NCI-H345 treated with DMSO at 0.1 percent for 48 hours (cell line): ENCODE measurements around the gene VWA8.
A peak's percentile ranks its signal among the peaks of the same experiment; 100 is the strongest.
"Not testable (repeated sequence)": the region's sequence is repeated elsewhere in the genome, so short reads cannot be mapped to it uniquely, and the experiment has no call there.

Experiments
- DNase-seq: peaks from one replicate; lab custom pipeline; 2025; ENCODE audit not compliant: unreplicated experiment; lab: John Stamatoyannopoulos, UW

Gene VWA8

DNA sequence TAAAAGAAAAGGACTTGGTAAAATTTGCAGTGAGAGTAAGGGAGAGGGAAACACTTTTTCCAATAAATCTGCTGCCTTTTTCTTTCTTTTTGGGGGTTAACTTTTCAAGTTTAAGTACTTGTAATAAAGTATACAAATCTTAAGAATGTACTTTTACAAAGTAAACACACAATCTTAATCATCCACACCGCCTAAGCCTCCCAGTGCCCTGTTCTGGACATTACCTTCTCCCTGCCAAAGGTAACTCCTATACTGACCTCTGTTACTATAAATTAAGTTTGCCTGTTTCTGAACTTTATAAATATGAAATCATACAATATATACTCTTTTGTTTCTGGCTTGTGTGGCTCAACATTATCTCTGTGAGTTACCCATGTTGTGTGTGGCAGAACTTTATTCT, 365.6 kb downstream of the VWA8 start:
- no peak for DNase-seq

DNA sequence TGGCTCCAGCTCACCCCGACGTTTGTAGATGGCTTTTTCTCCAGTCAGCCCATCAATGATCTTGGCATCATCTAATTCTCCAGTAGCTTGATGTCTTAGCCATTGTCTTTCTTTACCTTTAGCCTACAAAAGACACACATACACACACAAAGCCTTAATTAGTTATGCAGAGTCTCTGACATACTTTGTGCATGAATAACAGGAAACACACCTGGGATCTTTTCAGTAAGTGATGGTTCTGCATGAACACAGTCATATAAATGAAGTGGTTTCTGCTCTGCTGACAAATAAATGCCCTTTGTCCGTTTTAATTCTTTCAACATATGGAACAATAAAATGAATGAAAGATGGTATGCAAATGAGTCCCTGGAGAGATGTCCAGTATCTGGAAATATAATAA, 370.3 kb downstream of the VWA8 start:
- DNase-seq, result peak; percentile 29

DNA sequence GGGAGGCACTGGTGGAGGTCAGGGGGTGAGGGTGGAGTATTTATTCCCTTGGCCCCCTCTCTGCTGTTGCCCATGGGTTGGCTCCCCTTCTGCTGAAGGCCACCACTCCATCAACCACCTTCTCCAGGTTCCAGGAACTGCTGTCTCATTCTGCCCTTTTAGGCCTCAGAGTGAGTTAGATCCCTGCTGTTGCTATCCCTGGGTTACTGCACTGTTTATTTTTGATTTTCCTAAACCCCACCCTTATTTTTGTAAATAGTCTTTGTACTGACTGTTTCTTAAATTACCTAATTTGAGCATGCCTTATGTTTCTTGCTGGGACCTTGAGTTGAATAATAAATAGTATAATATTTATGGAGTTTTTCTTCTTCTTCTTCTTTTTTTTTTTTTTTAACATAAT, 370.8 kb downstream of the VWA8 start:
- DNase-seq, result no peak

DNA sequence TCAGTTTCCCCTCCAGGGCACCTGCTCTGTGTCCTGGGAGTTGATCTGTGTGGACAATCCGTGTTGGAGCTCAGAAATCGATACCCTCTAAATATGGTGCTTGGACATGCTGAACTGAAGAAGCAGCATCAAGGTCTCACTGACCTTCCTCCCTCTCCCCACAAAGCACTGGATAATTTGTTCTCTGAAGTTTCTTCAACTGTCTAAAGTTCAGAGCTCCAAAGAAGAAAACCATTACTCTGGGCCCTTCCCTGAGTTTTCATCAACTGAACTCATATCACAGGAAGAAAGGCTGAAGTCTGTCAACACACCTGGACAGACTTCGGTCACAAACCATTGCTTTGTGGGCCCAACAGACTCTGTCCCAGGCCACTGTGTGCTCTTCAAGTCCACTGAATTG, 371.5 kb downstream of the VWA8 start:
- no peak for DNase-seq

DNA sequence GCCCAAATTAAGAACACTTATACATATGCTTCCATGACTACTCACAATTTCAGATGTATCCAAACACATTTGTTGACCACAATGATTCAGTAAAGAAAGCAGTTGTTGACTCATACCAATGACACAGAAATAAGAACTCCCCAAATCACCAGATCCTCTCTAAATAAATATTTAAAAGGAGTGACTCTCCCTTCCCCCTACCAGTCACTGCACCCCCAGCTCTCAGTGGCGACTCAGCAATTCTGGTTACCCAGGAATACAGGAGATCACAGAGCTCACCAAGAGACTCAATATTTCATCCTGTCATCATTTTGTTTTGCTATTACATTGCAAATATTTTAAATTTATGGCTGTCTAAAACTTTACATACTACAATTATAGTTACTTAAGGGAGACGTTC, 372.0 kb downstream of the VWA8 start:
- DNase-seq, result no peak

DNA sequence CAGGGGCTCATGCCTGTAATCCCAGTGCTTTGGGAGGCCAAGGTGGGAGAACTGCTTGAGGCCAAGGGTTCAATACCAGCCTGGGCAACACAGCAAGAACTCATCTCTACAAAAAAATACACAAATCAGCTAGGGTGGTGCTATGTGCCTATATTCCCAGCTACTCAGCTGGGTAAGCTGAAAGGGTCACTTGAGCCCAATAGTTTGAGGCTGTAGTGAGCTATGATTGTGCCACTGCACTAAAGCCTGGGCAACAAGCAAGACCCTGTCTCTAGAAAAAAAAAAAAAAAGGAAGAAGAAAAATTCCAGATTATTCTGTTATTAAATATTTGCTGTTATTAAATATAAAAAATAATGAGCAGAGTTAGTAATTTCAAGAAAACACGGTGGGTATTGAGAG, 372.5 kb downstream of the VWA8 start:
- DNase-seq, result no peak

DNA sequence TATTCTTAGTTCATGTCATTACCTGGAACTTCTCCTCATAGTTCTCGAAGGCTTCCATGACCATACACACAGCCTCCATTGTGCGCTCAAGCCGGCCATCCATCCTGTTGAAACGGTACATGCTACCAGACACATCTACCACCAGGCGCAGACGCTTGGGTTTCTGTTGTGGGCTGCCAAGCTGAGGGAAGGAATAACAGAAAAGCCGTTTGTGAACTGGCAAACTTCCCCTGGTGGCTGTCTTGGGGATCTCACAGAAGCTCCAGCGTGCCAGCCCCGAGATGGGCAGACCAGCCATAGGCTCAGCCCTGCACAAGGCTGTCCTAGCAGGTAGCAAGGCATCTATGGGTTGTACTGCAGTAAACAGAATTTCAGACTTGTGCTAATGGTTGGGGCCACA, 373.4 kb downstream of the VWA8 start:
- DNase-seq, result no peak

DNA sequence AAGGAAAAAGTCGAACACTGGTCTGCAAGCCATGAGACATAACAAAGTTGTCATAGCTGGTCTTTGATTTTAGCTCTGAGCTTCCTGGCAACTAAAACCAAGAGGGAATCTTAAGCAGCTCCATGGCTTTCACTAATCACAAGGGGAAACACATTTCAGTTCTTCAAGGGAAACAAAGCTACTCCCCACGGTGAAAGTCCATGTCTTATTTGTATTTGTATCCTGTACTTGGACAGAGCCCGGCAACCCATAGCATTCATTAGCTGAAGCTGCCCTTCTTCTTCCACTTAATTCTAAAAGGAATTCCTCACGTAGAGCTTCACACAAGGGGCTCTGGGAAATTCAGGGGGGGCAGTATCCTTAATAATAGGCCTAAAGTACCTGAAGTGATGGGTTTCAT, 374.7 kb downstream of the VWA8 start:
- DNase-seq, result no peak

DNA sequence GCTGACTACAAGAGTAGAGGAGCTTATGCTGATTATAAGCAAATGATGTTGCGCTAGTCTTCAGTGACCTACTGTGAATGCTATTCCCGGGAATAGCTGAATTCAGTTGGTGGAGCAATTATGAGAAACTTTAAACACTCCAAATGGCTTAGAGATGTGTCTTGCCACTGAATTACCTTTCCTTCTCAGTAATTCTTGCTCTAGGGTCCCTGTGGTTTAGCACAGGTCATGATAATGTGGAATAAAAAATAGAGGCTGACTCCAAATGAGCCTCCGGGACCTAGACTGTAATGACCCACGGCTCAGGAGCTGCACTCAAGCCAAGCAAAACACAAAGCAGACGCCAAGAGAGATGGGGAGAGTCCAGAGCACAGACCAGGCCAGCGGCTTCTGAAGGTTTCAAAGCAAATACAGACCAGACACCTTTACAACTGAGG, 378.9 kb downstream of the VWA8 start:
- DNase-seq, result no peak

DNA sequence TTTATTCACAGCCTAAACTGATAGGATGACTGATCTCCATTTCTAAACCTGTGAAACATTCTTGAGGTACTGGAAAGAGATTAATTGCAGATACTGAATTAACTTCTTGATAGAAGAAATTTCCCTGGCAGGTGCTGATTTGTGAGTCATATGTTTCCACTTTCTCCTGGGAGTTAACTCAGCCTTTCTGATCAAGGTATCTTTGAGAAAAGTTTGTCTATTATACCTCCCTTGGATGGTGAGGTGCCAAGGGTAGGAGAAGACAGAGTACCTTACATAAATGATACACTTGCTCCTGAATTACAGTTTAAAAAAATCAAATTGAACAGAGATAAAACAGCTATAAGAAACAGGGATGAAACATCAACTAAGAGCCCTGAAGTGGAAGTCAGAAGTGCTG, 380.6 kb downstream of the VWA8 start:
- DNase-seq, result no peak

DNA sequence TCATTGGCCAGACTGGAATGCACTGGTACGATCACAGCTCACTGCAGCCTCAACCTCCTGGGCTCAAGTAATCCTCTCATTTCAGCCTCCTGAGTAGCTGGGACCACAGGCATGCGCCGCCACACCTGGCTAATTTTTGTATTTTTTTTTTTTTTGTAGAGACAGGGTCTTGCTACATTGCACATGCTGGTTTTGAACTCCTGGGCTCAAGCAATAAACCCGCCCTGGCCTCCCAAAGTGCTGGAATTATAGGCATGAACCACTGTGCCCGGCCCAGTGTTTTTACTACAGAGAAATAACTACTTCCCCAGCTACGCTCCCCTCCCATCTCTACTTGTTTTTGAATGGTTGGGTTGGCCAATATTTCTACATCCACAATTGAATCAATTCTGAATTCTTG, 381.0 kb downstream of the VWA8 start:
- no peak for DNase-seq

DNA sequence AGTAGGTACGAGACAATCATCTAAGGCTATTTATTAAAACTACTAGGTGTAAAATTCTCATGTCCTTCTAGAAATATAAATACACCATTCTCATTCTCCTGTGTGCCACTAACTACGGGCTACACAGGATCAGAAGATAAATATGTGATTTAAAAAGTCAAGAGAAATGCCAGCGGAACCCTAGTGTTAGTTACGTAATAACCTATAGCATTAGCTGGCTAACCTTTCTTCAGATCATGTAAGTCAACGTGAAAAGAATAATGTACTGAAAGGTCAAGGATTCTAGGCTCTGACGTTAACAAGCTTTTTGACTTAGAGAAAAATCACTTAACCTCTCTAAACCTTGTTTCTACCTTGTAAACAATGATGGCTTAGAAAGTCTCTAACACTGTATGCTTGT, 381.7 kb downstream of the VWA8 start:
- DNase-seq, result no peak

DNA sequence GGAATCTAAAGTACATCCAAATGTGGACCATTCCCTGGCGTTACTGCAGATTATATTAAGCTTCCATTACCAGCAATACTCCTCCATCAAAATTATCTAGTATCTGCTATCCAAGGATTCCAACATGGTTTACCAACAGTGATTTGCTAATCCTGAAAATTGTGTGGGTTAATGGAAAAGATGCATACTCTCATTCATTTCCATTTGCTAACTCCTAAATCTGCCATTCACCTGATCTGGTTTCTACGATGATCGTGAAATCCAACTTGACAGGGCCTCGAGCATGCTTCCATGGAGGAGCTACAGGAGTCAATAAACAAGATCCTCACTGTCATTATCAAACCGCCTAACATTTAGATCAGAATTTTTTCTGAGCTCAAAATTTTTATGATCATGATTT, 382.5 kb downstream of the VWA8 start:
- no peak for DNase-seq

DNA sequence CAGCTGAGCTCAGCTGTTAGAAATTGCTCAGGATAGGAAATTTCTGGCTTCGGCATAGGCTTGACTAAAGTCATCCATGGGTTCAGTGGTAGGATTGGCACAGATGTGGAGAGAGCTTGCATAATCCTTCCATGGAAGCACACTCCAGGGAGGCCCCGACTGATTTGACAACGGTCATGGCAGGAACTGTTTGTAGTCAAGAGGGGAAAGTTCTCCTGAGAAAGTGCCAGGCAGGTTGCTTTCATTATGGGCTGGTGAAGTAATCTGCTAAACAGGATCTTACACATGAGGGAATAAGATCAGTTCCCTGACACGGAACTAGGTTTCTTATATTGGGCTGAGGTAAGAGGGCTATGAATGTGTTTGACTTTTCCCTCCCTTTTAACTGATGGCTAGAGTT, 383.5 kb downstream of the VWA8 start:
- no peak for DNase-seq

DNA sequence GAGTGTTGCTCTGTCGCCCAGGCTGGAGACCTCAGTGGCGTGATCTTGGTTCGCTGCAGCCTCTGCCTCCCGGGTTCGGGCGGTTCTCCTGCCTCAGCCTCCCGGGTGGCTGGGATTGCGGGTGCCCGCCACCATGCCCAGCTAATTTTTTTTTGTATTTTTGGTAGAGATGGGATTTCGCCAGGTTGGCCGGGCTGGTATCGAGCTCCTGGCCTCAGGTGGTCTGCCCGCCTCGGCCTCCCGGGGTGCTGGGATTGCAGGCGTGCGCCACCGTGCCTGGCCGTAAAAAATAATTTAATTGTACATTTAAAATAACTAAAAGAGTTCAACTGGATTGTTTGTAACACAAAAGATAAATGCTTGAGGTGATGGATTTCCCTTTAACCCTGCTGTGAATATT, 387.3 kb downstream of the VWA8 start:
- DNase-seq, result not testable (repeated sequence)

DNA sequence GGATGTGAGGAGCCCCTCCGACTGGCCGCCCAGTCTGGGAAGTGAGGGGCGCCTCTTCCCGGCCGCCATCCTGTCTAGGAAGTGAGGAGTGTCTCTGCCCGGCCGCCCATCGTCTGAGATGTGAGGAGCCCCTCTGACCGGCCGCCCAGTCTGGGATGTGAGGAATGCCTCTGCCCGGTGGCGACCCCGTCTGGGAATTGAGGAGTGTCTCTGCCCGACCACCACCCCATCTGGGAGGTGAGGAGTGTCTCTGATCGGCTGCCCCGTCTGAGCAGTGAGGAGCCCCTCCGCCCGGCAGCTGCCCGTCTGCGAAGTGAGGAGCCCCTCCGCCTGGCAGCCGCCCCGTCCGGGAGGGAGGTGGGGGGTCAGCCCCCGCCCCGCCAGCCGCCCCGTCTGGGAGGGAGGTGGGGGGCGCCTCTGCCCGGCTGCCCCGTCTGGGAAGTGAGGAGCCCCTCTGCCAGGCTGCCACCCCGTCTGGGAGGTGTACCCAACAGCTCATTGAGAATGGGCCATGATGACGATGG, 389.0 kb downstream of the VWA8 start:
- not testable (repeated sequence) for DNase-seq

DNA sequence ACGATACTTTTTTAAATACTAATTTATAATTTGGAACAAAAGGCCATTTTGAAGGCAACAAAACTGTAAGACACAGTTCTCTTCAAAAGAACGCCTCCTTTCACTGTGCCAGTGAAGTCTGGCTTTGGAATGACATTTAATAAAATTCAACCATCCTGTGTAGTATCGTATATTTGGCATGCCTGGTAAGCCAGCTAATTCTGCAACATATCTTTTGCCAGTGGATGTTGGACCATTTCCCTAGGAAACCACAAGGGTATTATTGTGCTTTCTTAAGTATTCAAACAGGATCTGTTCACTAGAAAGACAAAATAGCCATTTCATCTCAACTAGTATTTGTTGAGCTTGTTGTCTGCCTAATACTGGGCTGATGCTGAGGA, 391.9 kb downstream of the VWA8 start:
- DNase-seq, result no peak

DNA sequence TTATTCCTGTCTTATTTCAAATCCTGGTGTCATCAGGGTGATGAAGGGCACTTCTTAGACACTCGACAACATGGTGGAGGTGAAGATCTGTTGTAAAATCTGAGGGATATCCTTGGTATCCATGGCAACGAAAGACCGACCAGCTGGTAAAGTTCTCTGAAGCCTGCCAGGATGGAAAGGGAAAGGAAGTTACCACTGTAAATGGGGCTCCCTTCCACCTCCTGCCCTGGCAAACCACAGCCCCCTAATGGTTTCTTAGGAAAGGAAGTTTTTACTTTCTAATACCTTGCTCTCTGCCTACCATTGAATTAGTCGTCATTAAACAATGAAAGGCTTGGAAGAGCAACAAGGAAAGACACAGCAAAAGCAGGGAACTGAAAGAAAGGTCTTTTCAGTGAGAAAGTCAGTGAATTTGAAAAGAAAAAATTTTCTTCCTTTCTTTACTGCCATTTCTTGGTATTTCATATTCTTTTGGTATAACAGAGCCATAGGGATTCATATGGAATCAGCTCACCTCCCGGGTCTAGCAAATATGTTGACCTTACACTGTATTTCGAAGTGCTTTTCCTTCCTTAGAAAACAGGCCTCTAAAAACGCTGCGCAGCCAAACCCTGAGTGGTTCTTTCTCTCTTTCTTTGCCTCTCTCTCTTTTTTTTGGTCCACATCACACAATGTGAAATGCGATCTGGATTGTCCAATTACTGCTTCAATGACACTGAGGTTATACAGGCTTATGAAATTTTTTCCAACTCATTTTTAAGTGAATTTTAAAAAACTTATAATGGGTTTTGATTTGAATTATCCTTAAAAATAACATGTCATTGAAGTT, 392.6 kb downstream of the VWA8 start:
- no peak for DNase-seq

DNA sequence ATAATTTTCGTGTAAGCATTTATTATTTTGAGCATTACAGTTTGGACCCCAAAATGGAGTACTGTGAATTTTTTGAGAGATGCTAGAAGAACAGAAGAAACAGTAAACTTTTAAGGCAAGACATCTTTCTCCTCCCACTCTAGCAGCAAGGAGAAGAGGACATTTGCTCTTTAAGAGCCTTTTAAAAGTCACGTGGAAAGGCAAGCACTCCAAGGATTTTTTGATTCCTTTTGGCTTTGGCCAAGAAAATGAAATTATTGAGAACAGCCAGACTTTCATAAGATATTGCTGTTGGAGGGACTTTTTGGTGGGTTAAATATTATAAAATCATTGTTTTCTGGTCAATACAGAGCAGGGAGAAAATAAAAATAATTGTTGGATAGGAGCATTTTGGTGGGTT, 393.5 kb downstream of the VWA8 start:
- DNase-seq, result no peak

DNA sequence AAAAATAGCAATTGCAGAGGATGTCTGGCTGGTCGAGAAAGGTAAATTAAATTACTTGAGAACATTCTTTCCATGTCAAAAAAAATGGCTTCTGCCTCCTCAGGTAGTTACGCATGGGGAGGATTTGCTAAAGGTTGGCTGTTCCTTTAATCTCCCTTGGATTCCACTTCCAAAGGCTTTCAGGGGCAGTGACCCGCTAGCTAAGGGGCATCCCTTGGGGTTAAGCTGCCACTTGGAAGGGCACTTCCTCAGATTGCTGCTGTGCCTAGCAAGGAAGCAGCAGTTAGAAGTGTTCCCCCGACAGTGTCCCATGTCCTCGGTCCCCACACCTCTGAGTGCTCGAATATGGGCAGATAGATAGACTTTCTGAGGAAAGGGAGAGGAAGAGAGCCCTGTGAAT, 395.1 kb downstream of the VWA8 start:
- no peak for DNase-seq

DNA sequence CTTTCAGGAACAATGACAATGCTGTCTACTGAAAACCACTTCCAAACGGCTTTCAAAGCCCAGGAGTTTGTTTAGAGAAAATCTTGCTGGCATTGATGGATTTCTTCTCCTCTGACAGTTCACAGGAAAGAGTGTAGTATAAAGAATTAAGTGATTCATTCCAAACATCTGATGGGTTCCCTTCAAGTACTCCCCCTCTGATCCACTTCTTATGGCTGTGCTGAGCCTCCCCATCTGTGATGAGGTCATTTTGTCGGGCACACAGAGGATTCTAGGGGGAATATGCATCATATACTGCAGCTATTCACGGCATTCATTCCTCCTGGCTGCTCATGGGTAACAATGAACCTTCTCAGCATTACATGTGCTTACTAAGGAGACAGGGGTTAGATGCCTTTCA, 395.7 kb downstream of the VWA8 start:
- no peak for DNase-seq

DNA sequence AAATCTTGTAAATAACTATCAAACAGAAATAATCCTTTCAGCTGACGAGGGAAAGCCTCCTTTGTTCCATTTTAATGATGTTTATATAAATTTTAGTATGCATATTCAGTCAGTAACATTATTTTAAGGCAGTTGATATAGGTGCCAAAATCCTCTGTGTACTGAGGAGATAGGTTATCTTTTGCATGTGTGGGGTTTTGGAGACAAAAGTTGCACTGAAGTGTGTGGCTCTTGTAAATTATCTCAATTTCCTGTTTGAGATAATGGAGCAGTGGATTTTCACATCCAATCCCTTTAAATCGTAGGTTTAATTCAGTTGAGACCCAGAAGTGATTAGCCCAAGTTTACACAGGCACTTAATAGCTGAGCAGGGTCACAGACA, 396.9 kb downstream of the VWA8 start:
- no peak for DNase-seq

DNA sequence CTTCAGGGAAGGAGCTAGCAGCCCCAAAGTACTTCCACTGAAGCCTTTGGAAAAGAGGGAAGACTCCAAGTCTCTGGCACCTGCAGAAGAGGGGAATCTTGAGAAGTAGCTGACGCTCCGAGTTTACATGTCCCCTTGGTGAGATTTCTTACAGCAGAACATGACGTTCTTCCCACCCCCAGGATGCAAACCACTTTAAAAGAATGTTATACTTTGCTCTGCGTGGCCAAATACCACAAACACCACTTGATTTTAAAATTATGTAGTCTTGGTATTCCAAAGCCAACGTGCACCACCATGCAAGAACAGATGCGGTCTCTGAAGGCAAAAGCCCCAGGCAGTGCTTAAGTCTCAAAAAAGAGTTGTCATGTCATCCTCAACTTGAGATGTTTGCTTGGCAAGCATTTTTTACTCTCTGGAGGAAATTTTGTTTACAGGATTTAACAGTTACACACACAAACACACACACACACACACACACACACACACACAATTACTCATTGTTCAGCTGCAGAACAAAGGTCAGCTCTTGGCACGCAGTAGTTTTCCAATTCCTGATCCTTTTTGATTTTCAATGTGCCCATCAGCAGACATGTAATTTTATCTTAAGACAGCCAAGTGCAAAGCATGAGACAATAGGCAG, 397.4 kb downstream of the VWA8 start:
- no peak for DNase-seq
